ENCODE data around the gene CFAP77.

CFAP77 gene

GRCh38 chr9:132520612-132521011 lies 110.6 kb downstream of the CFAP77 start:
- DNase-seq, result no peak

GRCh38 chr9:132525308-132526023 lies 115.5 kb downstream of the CFAP77 start:
- DNase-seq, result no peak

DNA sequence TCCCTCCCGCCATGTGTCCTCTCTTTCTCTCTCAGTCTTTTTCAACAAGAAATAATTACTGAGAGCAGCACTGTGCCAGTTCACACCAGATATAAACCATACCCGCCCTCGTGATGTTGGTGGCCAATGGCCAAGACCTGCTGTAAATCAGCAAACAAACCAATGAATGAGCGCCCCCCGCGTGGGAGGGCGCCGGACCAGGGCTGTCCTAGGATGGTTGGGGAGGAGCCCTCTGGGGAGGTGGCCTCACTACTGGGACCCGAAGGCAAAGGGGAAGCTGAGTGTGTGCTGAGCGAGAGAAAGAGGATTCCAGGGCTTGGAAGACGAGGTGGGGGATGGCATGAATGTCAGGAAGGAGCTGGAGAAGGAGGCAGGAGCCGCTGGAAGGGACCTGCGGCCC lies 121.2 kb downstream of the CFAP77 start:
- no peak for DNase-seq

DNA sequence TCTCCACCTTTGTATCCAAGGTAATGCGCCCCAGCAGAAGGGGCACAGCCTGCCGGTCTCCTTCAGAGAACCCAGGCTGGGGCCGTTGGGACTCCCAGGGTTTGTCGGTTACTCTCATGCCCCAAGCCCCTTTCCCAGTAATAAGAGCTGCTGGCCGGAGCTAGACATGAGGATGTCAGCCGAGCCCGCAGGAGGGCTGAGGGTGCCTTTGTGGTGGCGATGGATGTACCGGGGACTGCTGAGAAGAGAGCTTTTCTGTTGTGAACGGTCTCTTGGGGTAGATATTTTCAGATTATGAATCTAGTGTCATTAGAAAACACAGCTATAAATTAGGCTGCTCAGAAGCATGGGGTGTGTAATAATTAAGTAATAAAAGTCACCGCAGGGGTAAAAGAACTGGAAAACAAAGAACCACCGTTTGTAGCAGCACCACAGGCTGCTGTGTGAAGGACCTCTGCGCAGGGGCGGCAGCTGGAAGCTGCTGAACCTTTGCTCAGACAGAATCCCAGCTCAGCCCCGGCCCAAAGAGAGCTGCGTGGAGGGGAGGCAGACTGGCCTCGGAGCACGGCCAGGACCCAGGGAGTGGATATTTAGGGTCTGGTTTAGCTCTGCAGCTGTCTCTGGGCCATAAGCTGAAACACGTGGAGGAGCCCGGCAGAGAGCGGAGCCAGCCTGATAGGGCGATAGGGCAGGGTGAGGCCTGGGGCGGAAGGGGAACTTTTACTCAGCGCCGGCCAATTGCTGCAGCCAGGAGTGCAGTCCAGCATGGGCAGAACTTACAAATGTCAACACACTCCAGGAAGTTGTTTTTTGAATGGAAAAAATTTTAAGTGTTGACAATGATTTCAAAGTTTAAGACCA lies 121.9 kb downstream of the CFAP77 start:
- DNase-seq, result no peak

- no peak for DNase-seq
Measured at GRCh38 chr9:132534832-132535231, 124.8 kb downstream of the CFAP77 start.

- no peak for DNase-seq
Measured at GRCh38 chr9:132536124-132536523, 126.1 kb downstream of the CFAP77 start.

GRCh38 chr9:132537352-132537751 lies 127.3 kb downstream of the CFAP77 start:
- no peak for DNase-seq

- DNase-seq, result no peak
Measured at GRCh38 chr9:132538071-132538470, 128.1 kb downstream of the CFAP77 start.

DNA sequence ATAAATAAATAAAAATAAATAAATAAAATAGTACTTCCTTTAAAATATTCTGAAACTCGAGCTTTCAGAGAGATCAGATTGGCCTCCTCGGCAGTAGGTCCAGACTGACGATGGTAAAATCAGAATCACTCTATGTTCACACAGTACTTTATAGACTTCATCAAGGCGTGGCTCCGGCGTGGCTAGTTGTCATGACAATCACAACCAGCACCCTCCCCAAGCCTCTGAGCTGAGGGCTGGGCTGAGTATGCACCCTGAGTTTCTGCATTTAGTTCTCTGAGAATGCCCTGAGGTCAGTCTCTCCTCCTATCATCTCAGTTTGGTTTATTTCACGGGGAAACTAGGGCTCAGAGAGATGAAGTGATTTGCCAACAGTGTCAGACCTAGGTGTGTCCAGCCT lies 129.1 kb downstream of the CFAP77 start:
- DNase-seq, result no peak

DNA sequence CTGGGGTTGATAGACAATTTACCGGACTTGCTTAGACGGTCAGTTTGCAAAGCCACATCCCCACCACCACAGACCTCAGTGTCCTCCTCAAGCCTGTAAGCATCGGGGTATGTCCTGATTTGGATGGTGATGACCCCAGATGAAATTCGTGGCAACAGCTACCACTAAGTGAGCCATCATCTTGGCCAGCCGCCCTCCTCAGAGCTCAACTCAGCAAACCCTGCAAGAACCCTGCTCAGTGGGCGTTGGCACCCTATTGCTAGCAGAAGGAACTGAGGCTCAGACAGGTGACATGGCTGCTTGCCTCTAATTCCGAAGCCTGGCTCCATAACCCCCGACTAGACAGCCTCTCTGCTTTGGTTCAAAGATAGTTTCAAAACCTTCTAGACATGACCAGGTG lies 131.0 kb downstream of the CFAP77 start:
- DNase-seq, result no peak

DNA sequence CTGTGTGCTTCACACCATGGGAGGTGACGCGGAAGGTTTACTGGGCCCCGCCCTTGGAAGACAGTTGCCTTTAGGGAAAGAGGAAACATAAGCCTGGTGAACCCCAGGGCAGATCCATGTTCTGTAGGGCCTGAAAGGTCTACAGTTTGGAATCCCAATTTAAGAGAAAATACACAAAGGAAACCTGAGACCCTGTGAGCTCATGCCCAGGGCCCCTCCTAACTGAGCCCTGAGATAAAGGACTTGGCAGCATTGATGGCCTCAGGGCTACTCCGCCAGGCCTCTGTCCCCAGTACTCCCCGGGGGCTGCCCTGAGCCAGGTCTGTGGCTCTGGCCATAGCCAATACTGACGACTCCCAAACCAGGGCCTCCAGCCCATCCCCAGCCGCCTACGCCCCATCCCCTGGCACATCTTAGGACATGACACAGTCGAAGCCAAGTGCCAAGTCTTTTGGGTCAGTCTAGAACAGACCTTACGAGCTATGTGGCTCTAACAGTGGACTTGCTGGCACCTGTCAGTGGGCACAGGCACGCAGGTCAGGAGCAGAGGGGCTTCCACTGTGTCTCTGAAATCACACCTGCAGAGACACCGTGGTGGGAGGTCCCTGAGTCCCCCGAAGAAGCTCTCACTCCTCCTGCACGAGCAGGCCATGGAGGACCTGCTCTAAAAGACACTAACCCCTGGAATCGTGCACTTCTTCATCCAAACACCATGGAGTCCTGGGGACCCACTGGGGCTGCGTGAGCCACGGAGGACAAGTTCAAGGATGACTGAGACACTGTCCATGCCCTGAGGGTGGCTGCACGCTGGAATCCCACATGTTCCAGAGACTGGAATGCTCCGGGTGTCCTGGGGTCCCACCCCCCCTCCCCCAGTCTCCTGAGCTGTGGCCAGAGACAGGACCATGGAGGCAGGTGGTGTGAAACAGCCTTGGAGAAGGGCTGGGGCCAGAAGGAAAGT lies 132.1 kb downstream of the CFAP77 start:
- no peak for DNase-seq

DNA sequence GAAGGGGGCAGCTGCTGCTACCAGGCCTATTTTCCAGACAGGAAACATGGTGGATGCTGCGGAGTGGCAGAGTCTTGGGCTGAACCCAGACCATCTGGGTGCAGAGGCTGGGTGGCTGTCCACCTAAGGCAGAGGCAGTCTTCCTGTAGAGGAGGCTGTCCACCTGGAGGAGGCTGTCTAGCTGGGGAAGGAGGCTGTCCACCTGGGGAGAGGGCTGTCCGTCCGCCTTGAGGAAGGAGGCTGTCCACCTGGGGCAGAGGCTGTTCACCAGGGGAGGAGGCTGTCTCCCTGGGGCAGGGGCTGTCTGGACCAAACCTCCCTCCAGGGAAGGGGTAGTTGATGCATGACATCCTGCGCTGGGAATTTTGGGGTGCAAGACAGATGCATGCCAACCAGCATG lies 133.2 kb downstream of the CFAP77 start:
- DNase-seq, result no peak

DNA sequence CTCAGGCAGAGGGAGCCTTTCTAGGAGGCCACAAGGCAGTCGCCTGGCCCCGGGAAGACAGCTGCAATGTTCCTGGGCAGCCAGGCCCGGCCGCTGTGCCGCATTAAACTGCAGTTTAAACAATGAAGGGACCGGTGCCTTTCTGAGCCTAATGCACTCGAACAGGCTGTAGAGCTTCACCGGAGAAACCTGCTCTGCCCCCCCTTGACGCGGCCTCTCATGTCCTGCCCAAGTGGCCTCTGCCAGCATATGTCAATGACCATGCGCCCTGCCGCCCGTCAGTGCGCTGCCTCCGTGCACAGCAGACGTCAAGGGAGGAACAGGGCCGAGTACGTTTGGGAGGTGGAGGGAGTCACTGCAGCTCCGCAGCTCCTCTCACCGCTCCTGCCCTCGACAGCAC lies 133.9 kb downstream of the CFAP77 start:
- DNase-seq, result no peak

DNA sequence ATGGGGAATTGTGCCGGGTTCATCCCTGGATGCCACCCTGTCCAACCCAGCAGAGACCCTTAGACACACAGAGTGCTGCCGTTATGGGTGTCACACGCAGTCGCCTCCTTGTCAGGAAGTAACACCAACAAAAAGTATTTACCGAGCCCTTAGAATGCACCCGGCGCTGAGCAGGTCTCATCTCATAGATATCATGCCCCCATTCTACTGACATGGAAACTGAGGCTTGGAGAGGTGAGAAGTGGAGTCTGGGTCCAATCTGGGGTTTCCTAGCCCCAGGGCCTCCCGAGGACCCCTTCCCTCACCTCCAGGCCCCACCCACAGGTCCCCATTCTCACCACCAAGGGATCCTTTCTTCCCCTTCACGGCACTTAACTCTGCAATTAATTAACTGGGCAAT lies 135.6 kb downstream of the CFAP77 start:
- no peak for DNase-seq

DNA sequence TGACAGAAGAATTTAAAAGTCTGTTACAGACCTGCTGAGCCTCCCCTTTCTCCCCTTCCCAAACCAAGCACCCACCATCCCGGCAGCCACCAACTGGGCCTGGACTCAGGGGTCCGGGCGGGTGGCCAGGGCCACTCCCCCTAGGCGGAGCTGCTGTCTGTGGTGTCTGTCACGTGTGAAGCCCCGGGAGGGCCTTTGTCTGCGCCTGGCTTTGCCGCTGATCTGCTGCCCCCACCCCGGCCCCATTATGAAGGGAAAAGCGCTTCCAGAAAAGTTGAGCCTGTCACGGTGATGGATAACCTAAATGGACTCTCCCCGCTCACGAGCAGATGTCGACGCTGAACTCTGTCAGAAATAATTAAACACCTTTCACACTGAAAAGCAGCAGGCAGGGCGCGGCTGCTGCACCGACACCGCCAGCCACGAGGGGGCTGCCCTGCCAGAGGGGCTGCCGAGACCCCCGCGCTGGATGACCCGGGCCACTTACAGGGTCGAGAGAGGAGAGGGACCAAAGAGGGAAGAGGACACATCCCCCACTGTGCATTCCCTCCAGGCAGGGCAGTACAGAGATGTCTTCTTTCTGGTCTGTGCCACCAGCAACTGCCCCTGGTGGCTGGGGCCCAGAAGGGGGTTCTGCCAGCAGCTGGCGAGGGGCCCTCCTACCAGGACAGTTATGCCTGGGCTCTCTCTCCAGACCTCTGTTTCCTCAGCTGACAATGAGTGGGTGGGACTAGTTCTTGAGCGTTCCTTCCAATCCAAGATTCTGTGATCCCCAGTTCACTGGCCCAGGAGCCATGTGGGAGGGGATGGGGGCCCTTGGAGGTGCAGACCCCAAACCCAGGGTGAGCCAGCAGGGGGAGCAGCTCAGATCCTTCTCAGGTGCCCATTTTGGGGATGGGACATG lies 136.4 kb downstream of the CFAP77 start:
- no peak for DNase-seq

DNA sequence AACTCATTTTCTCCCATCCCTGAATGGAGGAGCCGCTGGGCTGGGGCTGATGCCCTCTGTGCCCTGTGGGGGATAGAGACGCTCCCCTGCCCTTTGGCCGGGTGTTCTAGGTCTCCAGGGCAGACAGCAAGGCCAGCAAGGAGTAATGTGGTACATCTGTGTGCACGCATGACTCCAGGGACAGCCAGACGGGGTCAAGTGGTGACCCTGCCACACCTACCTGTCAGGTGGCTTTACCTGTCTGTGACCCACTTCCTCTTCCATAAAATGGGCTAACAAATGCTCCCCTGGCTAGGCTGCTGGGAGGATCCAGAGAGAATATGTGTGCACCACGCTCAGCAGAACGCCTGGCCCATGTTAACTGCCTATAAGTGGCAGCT lies 137.0 kb downstream of the CFAP77 start:
- no peak for DNase-seq

- DNase-seq, result no peak
Measured at GRCh38 chr9:132547436-132547835, 137.4 kb downstream of the CFAP77 start.

DNA sequence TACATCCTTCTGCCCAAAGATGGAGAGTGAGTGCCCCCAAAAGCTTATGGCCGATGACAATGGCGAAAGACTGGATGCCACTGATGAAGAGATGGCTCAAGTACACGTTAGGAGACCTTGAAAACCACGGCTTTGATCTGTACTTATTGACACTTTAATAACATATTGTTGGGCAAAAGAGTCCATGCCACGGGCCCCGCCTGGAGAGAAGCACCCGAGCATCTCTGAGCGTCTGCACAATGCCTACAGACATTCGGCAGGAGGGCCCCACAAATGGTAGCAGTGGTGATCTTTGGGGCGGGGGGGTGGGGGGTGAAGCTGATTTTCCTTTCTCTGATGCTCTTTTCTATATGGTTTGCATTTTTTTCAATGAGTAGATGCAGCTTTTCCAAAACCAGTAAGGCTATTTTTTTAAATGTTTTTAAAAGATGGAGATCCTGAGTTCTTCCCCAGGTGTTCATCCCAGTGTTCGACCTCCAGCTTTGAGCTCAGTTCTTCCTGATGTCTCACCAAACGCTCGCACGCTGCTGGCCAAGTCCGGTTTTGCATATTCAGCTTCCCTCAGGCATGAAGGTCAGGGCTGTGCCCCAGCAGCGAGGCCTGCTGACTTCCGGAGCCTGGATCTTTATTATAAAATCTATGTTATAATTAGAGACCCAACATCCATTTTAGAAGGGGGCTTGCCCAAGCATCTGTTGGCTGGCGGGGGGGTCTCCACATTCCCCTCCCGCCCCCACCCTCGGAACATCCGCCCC lies 138.1 kb downstream of the CFAP77 start:
- DNase-seq, result no peak

GRCh38 chr9:132548751-132549640 lies 139.0 kb downstream of the CFAP77 start:
- no peak for DNase-seq

- no peak for DNase-seq
Measured at GRCh38 chr9:132551556-132551955, 141.5 kb downstream of the CFAP77 start.
